WTC11 (cell line): ENCODE data around the gene PEX19. TPM values are rescaled to one million over a fixed set of nuclear protein-coding genes. Genes with fewer than 3 reads are reported as not detected.

Source experiments
- ATAC-seq: fragments of 200-7000 bp; cut with Tn5 transposase; 2 replicates; pipeline ENCODE4 v1.10.0; 2021; ENCODE audit warnings: mild to moderate bottlenecking, moderate library complexity
- CTCF ChIA-PET: fragments of 300-600 bp; sonication (Branson Sonifier 250); formaldehyde crosslinking; loops from one replicate; lab custom pipeline; 2021; ENCODE audit warnings: antibody characterized with exemption; lab: Charles Lee
- POLR2A ChIA-PET: fragments of 350-600 bp; sonication (Branson Sonifier 250); formaldehyde crosslinking; loops from one replicate; lab custom pipeline; 2021; ENCODE audit warnings: antibody characterized with exemption; lab: Charles Lee
- DNase-seq: peaks from one replicate; pipeline ENCODE4 v3.0.0; 2021; ENCODE audit warnings: low spot score
- H3K27ac Mint-ChIP-seq: 2 replicates; pipeline ENCODE4 v1.8.0; 2021; ENCODE audit warnings: mixed read lengths
- H3K27me3 Mint-ChIP-seq: 2 replicates; pipeline ENCODE4 v1.8.0; 2021; ENCODE audit warnings: low read depth, mild to moderate bottlenecking, moderate library complexity, mixed read lengths
- H3K36me3 Mint-ChIP-seq: 2 replicates; pipeline ENCODE4 v1.8.0; 2021; ENCODE audit warnings: mixed read lengths
- H3K4me1 Mint-ChIP-seq: 2 replicates; pipeline ENCODE4 v1.8.0; 2022; ENCODE audit warnings: mixed read lengths
- H3K4me3 Mint-ChIP-seq: 2 replicates; pipeline ENCODE4 v1.8.0; 2021; ENCODE audit warnings: mild to moderate bottlenecking, moderate library complexity, mixed read lengths
- H3K9me3 Mint-ChIP-seq: 2 replicates; pipeline ENCODE4 v1.8.0; 2021; ENCODE audit warnings: mixed read lengths
- FOXJ3 ChIP-seq: sonication (generic); formaldehyde crosslinking; IDR thresholded peaks from 2 replicates; pipeline ENCODE4 v1.9.0; 2021; ENCODE audit warnings: missing genetic modification reagents, mild to moderate bottlenecking, borderline replicate concordance
- JAZF1 ChIP-seq: fragments of 250-450 bp; sonication (Bioruptor Pico); IDR thresholded peaks from 2 replicates; pipeline ENCODE4 v1.9.0; 2021; ENCODE audit warnings: moderate library complexity, mild to moderate bottlenecking, inconsistent platforms
- JUN ChIP-seq: sonication (generic); formaldehyde crosslinking; IDR thresholded peaks from 2 replicates; pipeline ENCODE4 v1.8.0; 2023; ENCODE audit warnings: mild to moderate bottlenecking, missing genetic modification reagents
- MYBL2 ChIP-seq: sonication (generic); formaldehyde crosslinking; IDR thresholded peaks from 2 replicates; pipeline ENCODE4 v1.8.1; 2023; ENCODE audit warnings: mild to moderate bottlenecking, moderate library complexity, missing genetic modification reagents
- NFE2L1 ChIP-seq: sonication (generic); formaldehyde crosslinking; IDR thresholded peaks from 2 replicates; pipeline ENCODE4 v1.8.1; 2023; ENCODE audit warnings: missing genetic modification reagents
- NFYB ChIP-seq: sonication (generic); formaldehyde crosslinking; conservative IDR thresholded peaks from 2 replicates; pipeline ENCODE4 v1.8.0; 2022; ENCODE audit warnings: low read depth, missing genetic modification reagents
- PRRX2 ChIP-seq: fragments of 250-450 bp; sonication (Bioruptor Pico); IDR thresholded peaks from 2 replicates; pipeline ENCODE4 v1.8.0; 2021; ENCODE audit warnings: mild to moderate bottlenecking
- RELA ChIP-seq: sonication (generic); formaldehyde crosslinking; IDR thresholded peaks from 2 replicates; pipeline ENCODE4 v1.8.1; 2022; ENCODE audit warnings: missing genetic modification reagents, mild to moderate bottlenecking, borderline replicate concordance
- SOX15 ChIP-seq: fragments of 250-450 bp; sonication (Bioruptor Pico); IDR thresholded peaks from 2 replicates; pipeline ENCODE4 v1.9.0; 2021; ENCODE audit warnings: mild to moderate bottlenecking
- TEAD1 ChIP-seq: sonication (generic); formaldehyde crosslinking; IDR thresholded peaks from 2 replicates; pipeline ENCODE4 v1.8.0; 2022; ENCODE audit warnings: mild to moderate bottlenecking, missing genetic modification reagents
- TP53 ChIP-seq: sonication (generic); formaldehyde crosslinking; IDR thresholded peaks from 2 replicates; pipeline ENCODE4 v1.8.1; 2023; ENCODE audit warnings: mild to moderate bottlenecking, missing genetic modification reagents
- ZBTB21 ChIP-seq: sonication (generic); formaldehyde crosslinking; IDR thresholded peaks from 2 replicates; pipeline ENCODE4 v1.8.1; 2023; ENCODE audit warnings: mild to moderate bottlenecking, missing genetic modification reagents, borderline replicate concordance
- ZNF121 ChIP-seq: sonication (generic); formaldehyde crosslinking; IDR thresholded peaks from 2 replicates; pipeline ENCODE4 v1.8.0; 2023; ENCODE audit warnings: missing genetic modification reagents
- ZNF232 ChIP-seq: sonication (generic); formaldehyde crosslinking; IDR thresholded peaks from 2 replicates; pipeline ENCODE4 v1.8.0; 2022; ENCODE audit warnings: mild to moderate bottlenecking, missing genetic modification reagents
- ZNF416 ChIP-seq: fragments of 250-450 bp; sonication (Bioruptor Pico); IDR thresholded peaks from 2 replicates; pipeline ENCODE4 v1.9.0; 2021; ENCODE audit warnings: mild to moderate bottlenecking, inconsistent platforms
- ZNF423 ChIP-seq: fragments of 250-450 bp; sonication (Bioruptor Pico); IDR thresholded peaks from 2 replicates; pipeline ENCODE4 v2.1.2; 2022; ENCODE audit warnings: mild to moderate bottlenecking, moderate library complexity
- ZNF425 ChIP-seq: fragments of 250-450 bp; sonication (Bioruptor Pico); conservative IDR thresholded peaks from 2 replicates; pipeline ENCODE4 v1.9.0; 2021; ENCODE audit warnings: mild to moderate bottlenecking
- ZNF532 ChIP-seq: fragments of 250-450 bp; sonication (Bioruptor Pico); IDR thresholded peaks from 2 replicates; pipeline ENCODE4 v1.9.0; 2021; ENCODE audit warnings: mild to moderate bottlenecking, borderline replicate concordance
- total RNA-seq: library from RNA; stranded (reverse); gene quantifications from 3 replicates; pipeline ENCODE4 v1.2.3, GENCODE V29; 2021

The PEX19 gene
- total RNA-seq, 1 experiment from 2014 or later = 85.2 TPM

DNA sequence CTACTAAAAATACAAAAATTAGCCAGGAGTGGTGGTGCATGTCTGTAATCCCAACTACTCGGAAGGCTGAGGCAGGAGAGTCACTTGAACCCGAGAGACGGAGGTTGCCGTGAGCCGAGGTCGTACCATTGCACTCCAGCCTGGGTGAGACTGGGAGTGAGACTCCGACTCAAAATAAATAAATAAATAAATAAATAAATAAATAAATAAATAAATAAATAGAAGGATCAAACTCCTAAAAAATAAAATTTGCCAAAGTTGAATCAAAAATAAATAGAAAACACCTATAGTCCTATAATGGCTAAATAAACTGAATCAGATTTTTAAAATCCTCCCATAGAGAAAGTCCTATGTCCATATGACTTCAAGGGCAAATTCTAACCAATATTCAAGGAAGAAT lies 15.2 kb upstream of the PEX19 start:
- no peaks in the 10 kb centered on the region for H3K9me3 Mint-ChIP-seq

GRCh38 chr1:160296036-160296435 lies 11.1 kb upstream of the PEX19 start:
- ATAC-seq (no peak), DNase-seq (no peak)
- Mint-ChIP-seq H3K27ac (no peak overlapping the region), H3K4me3 (no peak overlapping the region), H3K9me3 (no peaks in the 10 kb centered on the region), H3K4me1 (no peaks in the 10 kb centered on the region), H3K36me3 (peaks cover 90% of the 10 kb centered on the region), H3K27me3 (no peaks in the 10 kb centered on the region)
- ChIA-PET POLR2A (no interaction called here), CTCF (interaction anchor here (1.3 kb wide), 1 partner anchor 103 kb away, joined by 3 read pairs; no protein-coding TSS in a partner anchor)
- no peak for TF ChIP-seq PRRX2 (CRISPR knock-in tag)

More for the DNA sequence above, 15.2 kb upstream of the PEX19 start:
- Mint-ChIP-seq H3K27ac (no peak overlapping the region), H3K36me3 (peaks cover 65% of the 10 kb centered on the region), H3K4me3 (no peak overlapping the region), H3K4me1 (no peaks in the 10 kb centered on the region), H3K27me3 (no peaks in the 10 kb centered on the region)
- ChIA-PET CTCF (interaction anchor here (3.0 kb wide), 1 partner anchor 9 kb away, joined by 20 read pairs; no protein-coding TSS in a partner anchor), POLR2A (no interaction called here)
- DNase-seq (no peak), ATAC-seq (no peak)
- TF ChIP-seq ZNF532 (CRISPR knock-in tag) (no peak), ZNF121 (no peak), JAZF1 (no peak), ZNF423 (no peak), NFE2L1 (no peak), ZNF416 (no peak), FOXJ3 (CRISPR knock-in tag) (no peak), JUN (CRISPR knock-in tag) (no peak), SOX15 (CRISPR knock-in tag) (no peak), ZNF425 (CRISPR knock-in tag) (no peak), TP53 (CRISPR knock-in tag) (no peak), ZNF232 (CRISPR knock-in tag) (no peak), TEAD1 (CRISPR knock-in tag) (no peak), NFYB (CRISPR knock-in tag) (no peak), ZBTB21 (CRISPR knock-in tag) (no peak), RELA (CRISPR knock-in tag) (no peak), MYBL2 (CRISPR knock-in tag) (no peak)
